ENCODE results near the gene PDE4D. TPM values are rescaled to one million over a fixed set of nuclear protein-coding genes. Genes with fewer than 3 reads are reported as not detected.

PDE4D gene
- total RNA-seq, 1 experiment from 2014 or later: 2.1 TPM

- H3K56ac ChIP-seq (ENCODE audit: insufficient read length, low read depth, low read length): no peak overlapping the region
- no peak overlapping the region for H2AFZ ChIP-seq (ENCODE audit: low read length)
- H3T11ph ChIP-seq (ENCODE audit: low read length): no peak overlapping the region
- H4K5ac ChIP-seq (ENCODE audit: insufficient read length, low read depth, low read length): no peak overlapping the region
- no peaks in the 10 kb centered on the region for H4K20me1 ChIP-seq (ENCODE audit: control insufficient read depth, insufficient read depth, insufficient read length)
- H3K4me2 ChIP-seq (ENCODE audit: insufficient read depth, insufficient read length, low read length): no peak overlapping the region
- H3K18ac ChIP-seq (ENCODE audit: insufficient read length, low read depth, low read length): no peak overlapping the region
- H2BK12ac ChIP-seq (ENCODE audit: insufficient read length, low read depth, low read length): no peak overlapping the region
- Mint-ChIP-seq H3K9me3 (no peaks in the 10 kb centered on the region; a peak in 1 of 5 replicates), H3K27ac (no peak overlapping the region), H3K27me3 (ENCODE audit: low read depth) (peaks cover 46% of the 10 kb centered on the region), H3K4me1 (peaks cover 68 to 70% of the 10 kb centered on the region in 2 experiments), H3K36me3 (ENCODE audit: insufficient read depth in 1 of 3, low read depth in 3 of 3) (no peaks in the 10 kb centered on the region), H3K4me3 (no peak overlapping the region)
- no peaks in the 10 kb centered on the region for H3K79me2 ChIP-seq (ENCODE audit: insufficient read depth, low read length)
- no peaks in the 10 kb centered on the region for H3K27me3 ChIP-seq (ENCODE audit: insufficient read depth, low read length)
- H3K9me3 ChIP-seq (ENCODE audit: control insufficient read depth, low read depth, low read length): no peaks in the 10 kb centered on the region
- H2AK5ac ChIP-seq (ENCODE audit: insufficient read length, low read length): no peak overlapping the region
- H3K4me1 ChIP-seq (ENCODE audit: insufficient read depth, low read length): peaks cover 14% of the 10 kb centered on the region
- DNase-seq: no peak
- no peaks in the 10 kb centered on the region for H3K23me2 ChIP-seq (ENCODE audit: insufficient read length, low read depth, low read length, poor library complexity, severe bottlenecking)
- H3K23ac ChIP-seq (ENCODE audit: insufficient read length, low read depth, low read length): no peak overlapping the region
- H3K27ac ChIP-seq (ENCODE audit: insufficient read length, low read depth, low read length): no peak overlapping the region
- H2BK5ac ChIP-seq (ENCODE audit: insufficient read length, low read length): no peak overlapping the region
- no peak overlapping the region for H2BK15ac ChIP-seq (ENCODE audit: low read depth, low read length)
- no peak overlapping the region for H2BK20ac ChIP-seq (ENCODE audit: low read depth, low read length, poor library complexity, severe bottlenecking)
- TF ChIP-seq, protein P1, sequence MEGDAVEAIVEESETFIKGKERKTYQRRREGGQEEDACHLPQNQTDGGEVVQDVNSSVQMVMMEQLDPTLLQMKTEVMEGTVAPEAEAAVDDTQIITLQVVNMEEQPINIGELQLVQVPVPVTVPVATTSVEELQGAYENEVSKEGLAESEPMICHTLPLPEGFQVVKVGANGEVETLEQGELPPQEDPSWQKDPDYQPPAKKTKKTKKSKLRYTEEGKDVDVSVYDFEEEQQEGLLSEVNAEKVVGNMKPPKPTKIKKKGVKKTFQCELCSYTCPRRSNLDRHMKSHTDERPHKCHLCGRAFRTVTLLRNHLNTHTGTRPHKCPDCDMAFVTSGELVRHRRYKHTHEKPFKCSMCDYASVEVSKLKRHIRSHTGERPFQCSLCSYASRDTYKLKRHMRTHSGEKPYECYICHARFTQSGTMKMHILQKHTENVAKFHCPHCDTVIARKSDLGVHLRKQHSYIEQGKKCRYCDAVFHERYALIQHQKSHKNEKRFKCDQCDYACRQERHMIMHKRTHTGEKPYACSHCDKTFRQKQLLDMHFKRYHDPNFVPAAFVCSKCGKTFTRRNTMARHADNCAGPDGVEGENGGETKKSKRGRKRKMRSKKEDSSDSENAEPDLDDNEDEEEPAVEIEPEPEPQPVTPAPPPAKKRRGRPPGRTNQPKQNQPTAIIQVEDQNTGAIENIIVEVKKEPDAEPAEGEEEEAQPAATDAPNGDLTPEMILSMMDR (conservative IDR thresholded peaks at IDR 0.05): no peak
- H3K14ac ChIP-seq (ENCODE audit: insufficient read depth, low read length): no peak overlapping the region
- H4K91ac ChIP-seq (ENCODE audit: insufficient read length, low read depth, low read length): no peak overlapping the region
- H4K8ac ChIP-seq (replicated peaks; ENCODE audit: insufficient read length, low read depth, low read length): no peak overlapping the region
- no peak overlapping the region for H3K4ac ChIP-seq (ENCODE audit: low read depth, low read length)
- H2BK120ac ChIP-seq (ENCODE audit: low read depth, low read length, poor library complexity, severe bottlenecking): no peak overlapping the region
- H3K9ac ChIP-seq (ENCODE audit: extremely low read depth, insufficient read length, low read length): no peak overlapping the region
- no peaks in the 10 kb centered on the region for H3K79me1 ChIP-seq (ENCODE audit: insufficient read depth, low read depth, low read length, poor library complexity, severe bottlenecking)
- WGBS (ENCODE audit: extremely low coverage, insufficient read length, low lambda C conversion rate): no CpG with 5 or more reads among the region's 2 CpGs
These were observed 970.2 kb downstream of the PDE4D start for GRCh38 chr5:58923355-58923754.
